Measurements from ENCODE around the gene FBXO28. TPM values are rescaled to one million over a fixed set of nuclear protein-coding genes. Genes with fewer than 3 reads are reported as not detected.
A peak's percentile ranks its signal among the peaks of the same experiment; 100 is the strongest.

Gene FBXO28
- total RNA-seq, 1 donor from 2014 or later: 32.6 TPM

DNA sequence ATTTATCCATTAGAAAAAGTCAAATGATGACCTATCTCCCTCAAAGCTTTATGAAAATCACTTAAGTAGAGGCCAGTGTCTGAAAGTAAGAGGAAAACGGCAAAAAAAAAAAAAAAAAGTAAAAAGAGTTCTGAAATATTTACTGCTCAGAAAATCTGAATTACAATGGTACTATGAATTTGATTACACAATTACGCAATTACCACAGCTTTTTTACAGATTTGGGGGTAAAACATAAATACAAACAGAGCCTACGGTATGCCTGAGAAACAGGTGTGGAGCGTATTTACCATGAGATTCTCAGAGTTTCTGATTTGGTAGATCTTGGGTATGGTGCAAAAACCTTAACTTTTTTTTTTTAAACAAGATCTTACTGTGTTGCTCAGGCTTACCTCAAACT, 15.9 kb upstream of the FBXO28 start:
- H2AFZ ChIP-seq (ENCODE audit: low read depth, low read length): no peak overlapping the region
- Mint-ChIP-seq H3K4me3 (ENCODE audit: unreplicated experiment) (no peak overlapping the region), H3K27ac (ENCODE audit: unreplicated experiment) (no peak overlapping the region), H3K27me3 (ENCODE audit: low read depth, unreplicated experiment) (peaks cover 11% of the 10 kb centered on the region), H3K36me3 (ENCODE audit: low read depth, unreplicated experiment) (no peaks in the 10 kb centered on the region), H3K9me3 (ENCODE audit: unreplicated experiment) (peaks cover 2% of the 10 kb centered on the region), H3K4me1 (ENCODE audit: low read depth, unreplicated experiment) (no peaks in the 10 kb centered on the region)
- no peaks in the 10 kb centered on the region for H4K20me1 ChIP-seq (ENCODE audit: insufficient read depth, low read length)
- no peak overlapping the region for H3K27ac ChIP-seq (ENCODE audit: low read depth, low read length)
- H3K9me3 ChIP-seq (ENCODE audit: insufficient read depth, low read depth, low read length): no peaks in the 10 kb centered on the region
- no peaks in the 10 kb centered on the region for H3K36me3 ChIP-seq (ENCODE audit: insufficient read depth, low read length)
- FAIRE-seq: no peak
- no peaks in the 10 kb centered on the region for H3K4me1 ChIP-seq (ENCODE audit: insufficient read depth, low read length)
- no peak overlapping the region for H3K9ac ChIP-seq (ENCODE audit: low read length)
- no peak overlapping the region for H3K4me3 ChIP-seq (ENCODE audit: insufficient read depth, low read depth, low read length)
- no peak overlapping the region for H3K4me2 ChIP-seq (ENCODE audit: low read length)
- TF ChIP-seq CTCF (IDR thresholded peaks at IDR 0.05; ENCODE audit: insufficient read depth, low read depth, low read length): no peak
- TF ChIP-seq EZH2 (IDR thresholded peaks at IDR 0.05; ENCODE audit: insufficient read depth, low read length): no peak
- H3K79me2 ChIP-seq (ENCODE audit: insufficient read depth, low read length): no peaks in the 10 kb centered on the region
- DNase-seq (ENCODE audit: low read depth): no peak
- peaks cover 10% of the 10 kb centered on the region for H3K27me3 ChIP-seq (ENCODE audit: insufficient read depth, low read length)

GRCh38 chr1:224106568-224107281, 7.2 kb upstream of the FBXO28 start:
- Mint-ChIP-seq H3K9me3 (ENCODE audit: unreplicated experiment) (no peaks in the 10 kb centered on the region), H3K27ac (ENCODE audit: unreplicated experiment) (peak overlapping the region; percentile 55), H3K4me3 (ENCODE audit: unreplicated experiment) (peak overlapping the region; percentile 63), H3K27me3 (ENCODE audit: low read depth, unreplicated experiment) (peaks cover 2% of the 10 kb centered on the region), H3K36me3 (ENCODE audit: low read depth, unreplicated experiment) (no peaks in the 10 kb centered on the region), H3K4me1 (ENCODE audit: low read depth, unreplicated experiment) (no peaks in the 10 kb centered on the region)
- FAIRE-seq (no peak), DNase-seq (ENCODE audit: low read depth) (peak; percentile 28)
- H3K9me3 ChIP-seq (ENCODE audit: insufficient read depth, low read depth, low read length): no peaks in the 10 kb centered on the region
- no peak overlapping the region for H3K4me3 ChIP-seq (ENCODE audit: insufficient read depth, low read depth, low read length)
- H3K79me2 ChIP-seq (ENCODE audit: insufficient read depth, low read length): no peaks in the 10 kb centered on the region
- H3K27ac ChIP-seq (ENCODE audit: low read depth, low read length): no peak overlapping the region
- H2AFZ ChIP-seq (ENCODE audit: low read depth, low read length): peak overlapping the region; percentile 78
- H4K20me1 ChIP-seq (ENCODE audit: insufficient read depth, low read length): no peaks in the 10 kb centered on the region
- H3K4me1 ChIP-seq (ENCODE audit: insufficient read depth, low read length): no peaks in the 10 kb centered on the region
- H3K9ac ChIP-seq (ENCODE audit: low read length): no peak overlapping the region
- H3K27me3 ChIP-seq (ENCODE audit: insufficient read depth, low read length): no peaks in the 10 kb centered on the region
- H3K4me2 ChIP-seq (ENCODE audit: low read length): peak overlapping the region; percentile 53
- H3K36me3 ChIP-seq (ENCODE audit: insufficient read depth, low read length): no peaks in the 10 kb centered on the region
- TF ChIP-seq EZH2 (IDR thresholded peaks at IDR 0.05; ENCODE audit: insufficient read depth, low read length): no peak
- TF ChIP-seq CTCF (IDR thresholded peaks at IDR 0.05; ENCODE audit: insufficient read depth, low read depth, low read length): peak; percentile 39

- Histone ChIP-seq H3K36me3 (ENCODE audit: insufficient read depth, low read length) (no peaks in the 10 kb centered on the region), H3K79me2 (ENCODE audit: insufficient read depth, low read length) (no peaks in the 10 kb centered on the region)
These were observed 6.7 kb upstream of the FBXO28 start for GRCh38 chr1:224107282-224107625.

More at GRCh38 chr1:224107282-224107625, 6.7 kb upstream of the FBXO28 start:
- Histone ChIP-seq H3K4me2 (ENCODE audit: low read length) (no peak overlapping the region), H3K4me3 (ENCODE audit: insufficient read depth, low read depth, low read length) (no peak overlapping the region), H2AFZ (ENCODE audit: low read depth, low read length) (no peak overlapping the region), H3K9ac (ENCODE audit: low read length) (no peak overlapping the region), H3K9me3 (ENCODE audit: insufficient read depth, low read depth, low read length) (no peaks in the 10 kb centered on the region), H3K27me3 (ENCODE audit: insufficient read depth, low read length) (no peaks in the 10 kb centered on the region), H4K20me1 (ENCODE audit: insufficient read depth, low read length) (no peaks in the 10 kb centered on the region), H3K27ac (ENCODE audit: low read depth, low read length) (no peak overlapping the region), H3K4me1 (ENCODE audit: insufficient read depth, low read length) (no peaks in the 10 kb centered on the region)
- no peak for TF ChIP-seq EZH2 (IDR thresholded peaks at IDR 0.05; ENCODE audit: insufficient read depth, low read length)
- TF ChIP-seq CTCF (IDR thresholded peaks at IDR 0.05; ENCODE audit: insufficient read depth, low read depth, low read length): no peak
- Mint-ChIP-seq H3K4me1 (ENCODE audit: low read depth, unreplicated experiment) (no peaks in the 10 kb centered on the region), H3K9me3 (ENCODE audit: unreplicated experiment) (no peaks in the 10 kb centered on the region), H3K4me3 (ENCODE audit: unreplicated experiment) (no peak overlapping the region), H3K27ac (ENCODE audit: unreplicated experiment) (no peak overlapping the region), H3K27me3 (ENCODE audit: low read depth, unreplicated experiment) (peaks cover 2% of the 10 kb centered on the region), H3K36me3 (ENCODE audit: low read depth, unreplicated experiment) (no peaks in the 10 kb centered on the region)
- no peak for FAIRE-seq
- DNase-seq (ENCODE audit: low read depth): no peak

Data from astrocyte (in vitro differentiated cells and primary cell).